Left cardiac atrium (tissue), 4 donors: ENCODE results near the gene CCDC90B. TPM values are rescaled to one million over a fixed set of nuclear protein-coding genes. Genes with fewer than 3 reads are reported as not detected.

ENCODE experiments used
- ATAC-seq, 2 donors: fragments of 200-7000 bp; cut with Tn5 transposase; one replicate each; pipeline ENCODE4 v1.9.1; 2020; ENCODE audit warnings: mild to moderate bottlenecking in 2 of 2, moderate library complexity in 2 of 2
- DNase-seq: peaks from one replicate; pipeline ENCODE4 v3.0.0-alpha.2; 2020
- intact Hi-C, 2 donors: fragments of 100-400 bp; cut with DNase I; formaldehyde crosslinking; loops; one replicate each; pipeline versions ENCODE4 v1.14.1 to v1.15.1; 2022 to 2023
- total RNA-seq, 2 donors: library from RNA; stranded (reverse); fragmentation: NEBNext Ultra II Directional; extraction: Animal tissue kit (Norgen Biotek cat#: 25700); gene quantifications; one replicate each; pipeline ENCODE4 v1.2.1, GENCODE V29; 2021
- donor health status: DM: no; HTN: yes; CAD: no.
- donor health status: DM: no; HTN: yes; CAD: no; lungs with severe emphysema.
- donor health status: DM: yes; HTN: yes; CAD: no.
- donor health status: Dilated cardiomyopathy.

CCDC90B gene
- total RNA-seq, 2 donors from 2014 or later: 25.9 to 30.4 TPM

GRCh38 chr11:83252941-83253340 lies 33.2 kb downstream of the CCDC90B start:
- no peak for DNase-seq
- no peak for ATAC-seq
- intact Hi-C loops: no loop called here

DNA sequence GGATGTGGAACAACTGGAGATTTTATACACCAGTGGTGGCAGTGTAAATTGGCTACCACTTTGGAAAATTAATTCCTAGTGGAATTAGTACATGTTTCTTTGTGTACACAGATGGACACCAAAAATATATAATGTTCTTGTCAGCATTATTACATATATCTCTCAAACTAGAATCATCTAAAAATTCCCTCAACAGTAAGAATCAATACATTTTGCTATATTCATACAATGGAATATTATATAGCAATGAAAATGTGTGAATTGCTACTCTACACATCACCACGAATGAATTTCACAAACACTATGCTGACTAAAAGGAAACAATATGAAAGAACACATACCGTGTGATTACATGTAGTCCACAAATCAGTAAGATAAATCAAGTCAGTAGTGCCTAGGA lies 33.9 kb downstream of the CCDC90B start:
- DNase-seq (no peak), ATAC-seq (no peak)
- intact Hi-C loops: no loop called here

GRCh38 chr11:83249972-83250593 lies 36.1 kb downstream of the CCDC90B start:
- intact Hi-C loops: loop anchor here (2.0 to 10.0 kb wide), 2 partner anchors 343 to 345 kb away; partner anchors contain the start of genes DDIAS (in 1 of the 2) and PRCP (in 1 of the 2)
- DNase-seq (no peak), ATAC-seq (peak in 1 of 2 donors; percentile 58)

DNA sequence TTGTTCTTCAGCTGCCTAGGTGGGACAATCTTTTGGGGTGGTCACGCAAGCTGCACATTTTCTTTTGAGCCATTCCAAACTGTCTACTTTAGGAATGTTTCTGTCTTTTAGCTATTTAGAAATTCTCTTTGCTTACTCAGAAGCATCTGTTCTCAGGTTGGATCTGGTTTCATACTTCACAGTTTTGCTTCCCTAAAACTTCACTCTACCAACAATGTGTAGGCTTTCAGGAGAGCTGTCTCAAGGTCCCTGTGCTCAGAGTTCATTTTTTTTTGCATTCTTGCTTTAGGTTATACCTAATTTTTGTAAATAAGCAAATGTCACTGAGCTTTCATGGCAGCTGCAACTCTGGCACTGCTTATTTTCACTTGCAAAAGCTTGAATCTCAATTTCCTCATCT lies 36.7 kb downstream of the CCDC90B start:
- DNase-seq (no peak), ATAC-seq (no peak)
- intact Hi-C loops: loop anchor here in 1 of 2 donors (10.0 kb wide), 1 partner anchor 345 kb away; the partner anchor contains the start of genes DDIAS and PRCP

- intact Hi-C loops: loop anchor here in 1 of 2 donors (10.0 kb wide), 1 partner anchor 337 kb away; the partner anchor contains the start of genes DDIAS and PRCP
- peak; percentile 54 for DNase-seq
- ATAC-seq: peak; percentile 79 to 93
Observed at GRCh38 chr11:83241291-83241946, 44.7 kb downstream of the CCDC90B start.

- ATAC-seq (no peak), DNase-seq (no peak)
- intact Hi-C loops: loop anchor here in 1 of 2 donors (5.0 kb wide), 1 partner anchor 584 kb away; no protein-coding TSS in a partner anchor
Observed at GRCh38 chr11:83238111-83238510, 48.1 kb downstream of the CCDC90B start.

DNA sequence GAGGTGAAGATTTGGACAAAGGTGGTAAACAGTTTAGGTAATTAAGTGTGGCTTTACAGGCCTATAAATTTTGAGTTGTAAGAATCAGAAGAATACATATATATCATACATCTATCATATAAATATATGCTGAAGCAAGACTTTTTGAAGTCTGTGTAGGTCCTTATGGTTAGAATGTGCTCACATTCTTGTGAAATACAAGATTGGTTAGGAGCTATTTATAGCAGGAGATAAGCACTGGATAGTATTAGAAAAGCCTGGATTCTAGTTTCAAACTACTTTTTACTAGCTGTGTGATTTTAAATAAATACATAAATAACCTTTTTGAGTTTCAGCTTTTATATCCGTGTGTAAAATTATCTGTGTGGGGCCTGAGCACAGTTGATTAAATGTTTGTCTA lies 50.3 kb downstream of the CCDC90B start:
- ATAC-seq (peak in 1 of 2 donors; percentile 38), DNase-seq (no peak)
- intact Hi-C loops: loop anchor here in 1 of 2 donors (5.0 kb wide), 1 partner anchor 586 kb away; no protein-coding TSS in a partner anchor

DNA sequence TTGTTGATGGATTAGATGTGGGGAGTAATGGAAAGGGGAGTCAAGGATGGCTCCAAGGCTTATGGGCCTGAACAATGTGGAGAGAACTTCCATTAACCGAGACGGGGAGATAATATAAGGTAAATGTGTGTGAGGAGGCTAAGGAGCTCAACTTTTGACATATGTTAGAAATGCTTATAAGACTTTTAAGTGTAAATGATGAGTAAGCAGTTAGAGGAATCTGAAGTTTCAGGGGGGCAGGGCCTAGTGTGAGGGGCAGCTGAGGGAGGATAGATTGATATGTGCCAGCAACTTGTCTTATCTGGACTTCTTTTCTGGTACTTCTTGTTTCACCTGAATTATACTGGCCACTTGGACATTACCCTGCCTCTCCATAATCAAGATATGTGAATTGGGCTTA lies 62.7 kb downstream of the CCDC90B start:
- ATAC-seq (no peak), DNase-seq (no peak)
- intact Hi-C loops: no loop called here

GRCh38 chr11:83222499-83222898 lies 63.7 kb downstream of the CCDC90B start:
- intact Hi-C loops: no loop called here
- DNase-seq (no peak), ATAC-seq (no peak)

DNA sequence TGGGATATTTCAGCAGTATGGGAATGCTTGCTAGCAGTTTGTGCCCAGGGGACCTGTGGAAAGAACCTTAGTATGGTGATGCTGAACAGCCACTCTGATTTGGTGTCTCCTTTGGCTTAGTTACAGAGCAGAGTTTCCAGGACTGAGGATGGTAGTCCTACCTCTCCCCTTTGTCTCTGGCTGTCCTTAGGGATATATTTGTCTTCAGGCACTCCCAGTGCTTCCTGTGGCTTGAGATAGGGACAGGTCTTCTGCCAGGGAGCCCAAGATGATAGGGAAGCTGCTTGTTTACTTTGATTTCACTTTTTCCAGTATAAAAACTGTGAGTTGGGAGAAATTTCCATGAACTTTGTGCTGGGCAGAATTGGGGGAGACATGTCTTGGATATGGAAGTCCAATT lies 64.5 kb downstream of the CCDC90B start:
- ATAC-seq: no peak
- intact Hi-C loops: no loop called here
- no peak for DNase-seq

DNA sequence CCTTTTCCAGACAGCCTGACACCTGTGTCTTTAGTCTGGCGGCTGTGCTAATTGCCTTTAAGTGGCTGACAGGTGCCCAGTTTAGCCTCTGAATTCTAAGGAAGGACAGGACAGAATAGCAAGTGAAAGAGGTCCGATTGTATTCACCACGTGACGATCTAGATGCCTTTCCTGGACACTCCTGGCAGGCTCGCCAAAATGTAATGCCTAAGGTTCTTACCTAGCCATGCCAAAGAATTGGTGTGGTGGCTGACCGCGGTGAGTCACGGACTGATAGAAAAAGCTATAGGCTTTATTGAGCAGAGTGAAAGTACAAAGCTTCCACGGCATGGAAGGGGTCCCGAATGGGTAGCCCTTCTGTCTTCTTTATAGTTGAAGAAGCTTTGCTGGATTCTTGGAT lies 65.9 kb downstream of the CCDC90B start:
- ATAC-seq (no peak), DNase-seq (no peak)
- intact Hi-C loops: no loop called here

- DNase-seq (no peak), ATAC-seq (no peak)
- intact Hi-C loops: no loop called here
Observed at GRCh38 chr11:83219095-83219494, 67.1 kb downstream of the CCDC90B start.

Other genes with a start within 250 kb of the CCDC90B start
- 10 to 100 TPM; 17.0 to 24.2 TPM for gene RAB30, start 214.5 kb downstream of the CCDC90B start, total RNA-seq
- 10 to 100 TPM; 30.9 to 36.1 TPM for gene PCF11, start 129.2 kb downstream of the CCDC90B start, total RNA-seq
- gene ANKRD42, start 92.7 kb downstream of the CCDC90B start, total RNA-seq: 1 to 10 TPM; 5.0 to 7.0 TPM